Kidney epithelial cell (primary cell): ENCODE data around the gene BNC2. TPM values are rescaled to one million over a fixed set of nuclear protein-coding genes. Genes with fewer than 3 reads are reported as not detected.

Source experiments
- DNase-seq: peaks from one replicate; pipeline ENCODE4 v3.0.0-alpha.2; 2010; ENCODE audit warnings: low read depth
- H3K27me3 ChIP-seq: 2 replicates; pipeline ENCODE4 v1.6.0; 2011; ENCODE audit warnings: low read length; ENCODE audit not compliant: control insufficient read depth, insufficient read depth
- H3K36me3 ChIP-seq: 2 replicates; pipeline ENCODE4 v1.5.1; 2011; ENCODE audit warnings: low read length; ENCODE audit not compliant: control insufficient read depth, insufficient read depth
- H3K4me3 ChIP-seq: 2 replicates; pipeline ENCODE4 v1.5.1; 2011; ENCODE audit warnings: low read depth, mild to moderate bottlenecking, control low read depth, low read length
- total RNA-seq: library from RNA; depleted of rRNA; stranded (reverse); fragments of >200 nt; gene quantifications from 2 replicates; pipeline ENCODE4 v1.2.3, GENCODE V29; 2015
- TF ChIP-seq, protein P1 (sequence below): IDR thresholded peaks from 2 replicates; pipeline ENCODE4 v1.5.1; 2011; ENCODE audit warnings: mild to moderate bottlenecking, moderate library complexity, low read length, control low read depth, inconsistent platforms; ENCODE audit not compliant: insufficient read depth, poor library complexity, severe bottlenecking

BNC2 gene
- total RNA-seq, 1 donor from 2014 or later, result 1.5 TPM

DNA sequence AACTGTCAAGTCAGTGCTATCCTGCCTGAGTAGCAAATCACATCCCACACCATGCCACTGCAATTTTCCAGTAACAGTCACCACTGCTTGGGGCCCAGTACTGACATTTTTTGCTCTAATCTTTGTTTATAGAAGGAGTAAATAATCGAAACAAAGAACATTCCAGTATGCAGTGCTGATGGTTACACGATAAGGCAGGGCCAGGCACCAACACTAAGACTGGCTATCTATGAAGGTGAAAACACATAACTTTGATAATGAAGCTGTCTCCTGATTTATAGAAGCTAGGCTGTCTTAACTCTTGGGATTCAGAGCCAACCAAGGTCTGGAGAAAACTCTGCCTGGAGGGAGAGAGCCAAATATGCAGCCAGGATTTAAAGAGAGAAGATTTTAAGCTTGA is 365.3 kb downstream of the BNC2 start:
- Histone ChIP-seq H3K36me3 (no peaks in the 10 kb centered on the region), H3K4me3 (no peak overlapping the region), H3K27me3 (no peaks in the 10 kb centered on the region)
- TF ChIP-seq, protein P1, sequence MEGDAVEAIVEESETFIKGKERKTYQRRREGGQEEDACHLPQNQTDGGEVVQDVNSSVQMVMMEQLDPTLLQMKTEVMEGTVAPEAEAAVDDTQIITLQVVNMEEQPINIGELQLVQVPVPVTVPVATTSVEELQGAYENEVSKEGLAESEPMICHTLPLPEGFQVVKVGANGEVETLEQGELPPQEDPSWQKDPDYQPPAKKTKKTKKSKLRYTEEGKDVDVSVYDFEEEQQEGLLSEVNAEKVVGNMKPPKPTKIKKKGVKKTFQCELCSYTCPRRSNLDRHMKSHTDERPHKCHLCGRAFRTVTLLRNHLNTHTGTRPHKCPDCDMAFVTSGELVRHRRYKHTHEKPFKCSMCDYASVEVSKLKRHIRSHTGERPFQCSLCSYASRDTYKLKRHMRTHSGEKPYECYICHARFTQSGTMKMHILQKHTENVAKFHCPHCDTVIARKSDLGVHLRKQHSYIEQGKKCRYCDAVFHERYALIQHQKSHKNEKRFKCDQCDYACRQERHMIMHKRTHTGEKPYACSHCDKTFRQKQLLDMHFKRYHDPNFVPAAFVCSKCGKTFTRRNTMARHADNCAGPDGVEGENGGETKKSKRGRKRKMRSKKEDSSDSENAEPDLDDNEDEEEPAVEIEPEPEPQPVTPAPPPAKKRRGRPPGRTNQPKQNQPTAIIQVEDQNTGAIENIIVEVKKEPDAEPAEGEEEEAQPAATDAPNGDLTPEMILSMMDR, result no peak
- peak; percentile 19 for DNase-seq

DNA sequence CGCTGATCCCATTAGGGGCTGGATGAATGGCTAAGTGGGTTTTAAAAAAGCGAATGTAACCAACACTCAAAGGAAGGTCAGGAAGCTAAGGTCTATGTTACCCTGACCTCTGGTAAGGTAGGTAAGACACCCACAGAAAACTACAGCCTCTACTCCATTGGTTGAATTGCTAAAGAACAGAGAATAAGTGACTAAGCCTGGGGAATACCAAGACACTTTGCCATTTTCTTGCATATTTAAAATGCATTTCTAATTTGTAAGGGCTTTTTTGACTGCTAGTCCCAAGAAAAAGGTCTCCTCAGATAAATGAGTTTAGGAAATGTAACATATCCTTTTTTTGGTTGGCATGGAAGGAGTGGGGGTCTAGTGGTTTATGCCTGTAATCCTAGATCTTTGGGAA is 368.7 kb downstream of the BNC2 start:
- Histone ChIP-seq H3K27me3 (no peaks in the 10 kb centered on the region), H3K4me3 (no peak overlapping the region), H3K36me3 (no peaks in the 10 kb centered on the region)
- no peak for DNase-seq
- TF ChIP-seq, protein P1, result no peak

DNA sequence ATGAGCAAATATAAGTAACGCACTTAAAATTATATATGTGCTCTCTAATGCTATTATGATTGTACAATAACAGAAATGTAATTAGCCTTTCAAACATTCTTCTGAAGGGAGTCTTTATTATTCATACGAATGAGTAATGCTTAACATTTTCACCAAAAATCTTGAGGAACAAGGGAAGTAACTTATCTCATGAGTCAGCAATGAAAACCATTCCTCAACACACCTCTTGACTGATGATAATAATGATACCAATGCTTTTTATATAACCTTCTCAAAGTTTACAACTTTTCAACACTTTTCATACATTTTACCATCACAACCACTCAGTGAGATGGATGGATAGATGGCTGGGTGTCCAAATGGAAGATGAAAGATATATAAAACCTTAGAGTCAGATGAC is 369.3 kb downstream of the BNC2 start:
- H3K36me3 ChIP-seq, result no peaks in the 10 kb centered on the region
- H3K27me3 ChIP-seq, result no peaks in the 10 kb centered on the region
- DNase-seq, result no peak
- H3K4me3 ChIP-seq, result no peak overlapping the region
- TF ChIP-seq, protein P1, result no peak

DNA sequence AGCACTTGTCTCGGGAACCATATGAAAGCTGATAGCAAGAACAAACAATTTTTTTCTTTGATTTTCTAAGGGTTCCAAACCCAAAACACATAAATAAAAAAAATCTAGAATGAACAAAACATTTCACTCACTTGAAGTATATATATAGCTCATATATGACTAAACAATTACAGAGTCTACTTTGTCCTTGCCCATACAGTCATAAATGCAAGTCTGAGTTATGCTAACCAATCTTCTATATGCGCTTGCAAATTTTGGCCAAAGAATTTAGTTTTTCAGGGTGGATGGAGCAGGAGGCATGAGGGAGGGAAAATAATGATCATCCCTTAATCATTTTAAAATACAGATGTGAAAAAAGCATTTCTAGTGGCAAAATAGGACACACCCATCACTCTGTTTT is 370.1 kb downstream of the BNC2 start:
- no peak overlapping the region for H3K4me3 ChIP-seq
- TF ChIP-seq, protein P1, result no peak
- no peak for DNase-seq

DNA sequence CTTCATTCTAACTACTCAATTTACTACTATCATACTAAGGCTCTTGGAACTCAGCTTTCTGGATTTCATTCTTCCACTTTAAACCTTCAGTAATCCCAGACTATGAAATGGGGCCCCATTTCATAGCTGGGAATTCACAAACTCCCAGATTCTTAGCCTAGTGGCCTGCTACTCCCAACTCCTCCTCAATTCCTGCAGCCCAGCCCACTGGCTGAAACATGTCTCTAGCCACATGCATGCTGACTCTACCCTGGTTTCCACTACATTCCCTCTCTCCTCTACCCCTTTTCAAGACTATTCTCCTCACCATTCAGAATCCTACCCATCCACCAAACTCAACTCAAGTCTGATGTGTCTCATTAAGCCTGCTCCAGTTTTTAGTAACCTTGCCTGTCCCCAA is 370.6 kb downstream of the BNC2 start:
- Histone ChIP-seq H3K36me3 (no peaks in the 10 kb centered on the region), H3K27me3 (no peaks in the 10 kb centered on the region), H3K4me3 (no peak overlapping the region)
- DNase-seq, result no peak
- TF ChIP-seq, protein P1, result no peak

More for the DNA sequence above, 370.1 kb downstream of the BNC2 start:
- no peaks in the 10 kb centered on the region for H3K36me3 ChIP-seq
- no peaks in the 10 kb centered on the region for H3K27me3 ChIP-seq

DNA sequence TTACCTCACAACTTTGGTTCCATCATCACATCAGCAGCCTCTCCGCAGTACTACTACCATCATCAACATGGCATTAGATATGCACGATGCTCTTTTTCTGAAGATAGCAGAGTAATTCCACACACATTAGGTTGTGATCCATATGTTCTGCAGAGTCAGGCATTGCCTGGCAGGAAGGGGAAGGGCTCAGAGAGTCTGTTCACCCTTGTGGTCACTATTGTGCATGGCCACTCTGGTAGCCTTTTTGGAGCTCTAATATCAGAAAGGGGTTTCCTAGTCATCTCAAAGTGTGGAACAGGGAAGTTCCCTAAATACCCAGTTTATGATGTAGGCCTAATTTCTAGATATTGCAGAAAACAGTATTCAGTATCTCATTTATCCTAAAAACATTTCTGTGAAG is 373.6 kb downstream of the BNC2 start:
- no peak for DNase-seq
- Histone ChIP-seq H3K36me3 (no peaks in the 10 kb centered on the region), H3K27me3 (no peaks in the 10 kb centered on the region), H3K4me3 (no peak overlapping the region)
- TF ChIP-seq, protein P1, result no peak
